B cell (primary cell): ENCODE measurements around the gene TTC13. TPM values are rescaled to one million over a fixed set of nuclear protein-coding genes. Genes with fewer than 3 reads are reported as not detected.
A peak's percentile ranks its signal among the peaks of the same experiment; 100 is the strongest.

Experiments used
- ATAC-seq: fragments of 200-7000 bp; cut with Tn5 transposase; one replicate; pipeline ENCODE4 v1.10.0; 2021; ENCODE audit warnings: low read depth, mild to moderate bottlenecking, moderate number of reproducible peaks, moderate library complexity
- CTCF ChIA-PET: fragments of 350-600 bp; sonication (Branson Sonifier 250); formaldehyde crosslinking; loops from one replicate; lab custom pipeline; 2021; ENCODE audit warnings: antibody characterized with exemption, inconsistent platforms; lab: Charles Lee
- POLR2A ChIA-PET: fragments of 350-600 bp; sonication (Branson Sonifier 250); formaldehyde crosslinking; loops from one replicate; lab custom pipeline; 2021; ENCODE audit warnings: antibody characterized with exemption; lab: Charles Lee
- DNase-seq: peaks from one replicate; pipeline ENCODE4 v3.0.0; 2013
- H2AFZ ChIP-seq: 2 replicates; pipeline ENCODE4 v1.6.1; 2012; ENCODE audit warnings: mild to moderate bottlenecking, low read depth, low read length; ENCODE audit not compliant: insufficient read depth, poor library complexity, severe bottlenecking
- H3K27ac ChIP-seq, 2 donors: 1 replicate in 1 of 2; 2 replicates in 1 of 2; pipeline ENCODE4 v1.5.1; 2012 to 2013; ENCODE audit warnings: low read length in 2 of 2, mild to moderate bottlenecking in 2 of 2, moderate library complexity in 1 of 2
- H3K27me3 ChIP-seq, 4 experiments: fragments of 200-600 bp in 1 of 4; sonication (generic) in 1 of 4; replicated peaks in 1 of 4; 1 replicate in 2 of 4; 2 replicates in 2 of 4; pipeline versions ENCODE4 v1.6.1 to v1.7.0; 2013 to 2016; ENCODE audit warnings: low read length in 3 of 4, mild to moderate bottlenecking in 2 of 4, mixed read lengths in 1 of 4, moderate library complexity in 1 of 4; ENCODE audit not compliant: insufficient read depth in 4 of 4, control insufficient read depth in 3 of 4; ENCODE audit errors: control extremely low read depth in 1 of 4
- H3K36me3 ChIP-seq, 2 experiments: replicated peaks in 1 of 2; 1 replicate in 1 of 2; 2 replicates in 1 of 2; pipeline versions ENCODE4 v1.6.1 to v1.7.1; 2013; ENCODE audit warnings: low read length in 1 of 2; ENCODE audit not compliant: insufficient read depth in 2 of 2, control insufficient read depth in 1 of 2; ENCODE audit errors: control extremely low read depth in 1 of 2, extremely low read depth in 1 of 2
- H3K4me1 ChIP-seq, 2 donors: fragments of 200-600 bp in 1 of 2; sonication (generic) in 1 of 2; 1 replicate in 1 of 2; 2 replicates in 1 of 2; pipeline versions ENCODE4 v1.5.1 to v1.6.1; 2013 to 2017; ENCODE audit warnings: low read length in 2 of 2; ENCODE audit not compliant: control insufficient read depth in 2 of 2, insufficient read depth in 2 of 2
- H3K4me2 ChIP-seq: replicated peaks from 2 replicates; pipeline ENCODE3; 2012; ENCODE audit warnings: mild to moderate bottlenecking, low read depth, low read length; ENCODE audit not compliant: poor library complexity, severe bottlenecking
- H3K4me3 ChIP-seq, 5 experiments: fragments of 200-600 bp in 1 of 5; sonication (generic) in 1 of 5; 1 replicate in 3 of 5; 2 replicates in 2 of 5; pipeline versions ENCODE4 v1.5.1 to v1.7.0; 2011 to 2016; ENCODE audit warnings: low read length in 4 of 5, mild to moderate bottlenecking in 4 of 5, low read depth in 2 of 5, control low read depth in 1 of 5, moderate library complexity in 1 of 5; ENCODE audit not compliant: insufficient read depth in 1 of 5; ENCODE audit errors: control extremely low read depth in 1 of 5, extremely low read depth in 1 of 5
- H3K79me2 ChIP-seq: fragments of 200-600 bp; sonication (generic); one replicate; pipeline ENCODE4 v1.6.0; 2016; ENCODE audit warnings: low read length; ENCODE audit not compliant: control insufficient read depth, insufficient read depth
- H3K9ac ChIP-seq: fragments of 200-600 bp; sonication (generic); 2 replicates; pipeline ENCODE4 v1.6.1; 2017; ENCODE audit warnings: mild to moderate bottlenecking, low read length, moderate library complexity
- H3K9me3 ChIP-seq, 3 donors: one replicate each; pipeline versions ENCODE4 v1.6.1 to v1.7.1; 2013; ENCODE audit warnings: low read length in 2 of 3; ENCODE audit not compliant: control insufficient read depth in 2 of 3, insufficient read depth in 1 of 3; ENCODE audit errors: control extremely low read depth in 1 of 3
- H4K20me1 ChIP-seq: 2 replicates; pipeline ENCODE4 v1.6.0; 2012; ENCODE audit warnings: mild to moderate bottlenecking, low read length; ENCODE audit not compliant: insufficient read depth, control insufficient read depth, poor library complexity, severe bottlenecking
- H3K27ac Mint-ChIP-seq: one replicate; pipeline ENCODE4 v1.8.0; 2021; ENCODE audit warnings: mixed read lengths
- H3K27me3 Mint-ChIP-seq: one replicate; pipeline ENCODE4 v1.8.0; 2021; ENCODE audit warnings: mixed read lengths
- H3K4me1 Mint-ChIP-seq: one replicate; pipeline ENCODE4 v1.8.0; 2021; ENCODE audit warnings: mixed read lengths
- H3K4me3 Mint-ChIP-seq: one replicate; pipeline ENCODE4 v1.8.0; 2021; ENCODE audit warnings: mixed read lengths
- H3K9me3 Mint-ChIP-seq: one replicate; pipeline ENCODE4 v1.8.0; 2022; ENCODE audit warnings: mixed read lengths; ENCODE audit not compliant: insufficient read depth
- CTCF ChIP-seq: fragments of 200-600 bp; IDR thresholded peaks from one replicate; pipeline ENCODE4 v1.8.0; 2022; ENCODE audit warnings: antibody characterized with exemption, mild to moderate bottlenecking
- EZH2 ChIP-seq: IDR thresholded peaks from 2 replicates; pipeline ENCODE4 v1.6.1; 2012; ENCODE audit warnings: borderline replicate concordance, low read depth, mild to moderate bottlenecking, moderate library complexity, low read length; ENCODE audit not compliant: insufficient read depth, poor library complexity, severe bottlenecking
- WGBS: methylation state at CpG from one replicate; pipeline ENCODE4 v1.1.5; 2013; ENCODE audit warnings: missing lambda C conversion rate; ENCODE audit not compliant: insufficient coverage; 5-methylcytosine and 5-hydroxymethylcytosine counted together
- intact Hi-C: fragments of 100-400 bp; cut with micrococcal nuclease; formaldehyde crosslinking; loops from one replicate; pipeline ENCODE4 v1.10.0; 2022
- polyA plus RNA-seq: library from polyadenylated mRNA; depleted of rRNA; stranded (reverse); fragments of >200 nt; gene quantifications from 2 replicates; pipeline ENCODE4 v1.2.3, GENCODE V29; 2012
- total RNA-seq, 2 donors: library from RNA; stranded (reverse); fragments of 120-200 nt in 1 of 2; gene quantifications; 1 replicate in 1 of 2; 2 replicates in 1 of 2; pipeline versions ENCODE4 v1.2.3 to v1.2.4, GENCODE V29; 2013 to 2022

Gene TTC13
- total and polyA plus RNA-seq, 2 donors (not counting 1 experiment from before 2014, with no cell fraction given) = 33.9 to 55.0 TPM

GRCh38 chr1:230958370-230958769 is 20.3 kb downstream of the TTC13 start:
- Histone ChIP-seq H3K4me2 (peak overlapping the region; percentile 34), H3K36me3 (peaks cover 14 to 51% of the 10 kb centered on the region in 2 experiments), H3K9me3 (no peaks in the 10 kb centered on the region), H3K79me2 (peaks cover 63% of the 10 kb centered on the region), H3K4me1 (peaks cover 24 to 27% of the 10 kb centered on the region in 2 donors), H4K20me1 (peaks cover 9% of the 10 kb centered on the region), H3K4me3 (no peak overlapping the region), H3K27me3 (no peaks in the 10 kb centered on the region), H3K27ac (peak overlapping the region; percentile 56 to 67), H3K9ac (peak overlapping the region; percentile 18), H2AFZ (no peak overlapping the region)
- Mint-ChIP-seq H3K4me3 (no peak overlapping the region), H3K9me3 (no peaks in the 10 kb centered on the region), H3K27me3 (no peaks in the 10 kb centered on the region), H3K4me1 (peaks cover 48% of the 10 kb centered on the region), H3K27ac (peak overlapping the region; percentile 72)
- ATAC-seq = peak; percentile 33
- TF ChIP-seq CTCF = no peak
- TF ChIP-seq EZH2 = no peak
- CTCF ChIA-PET = interaction anchor here (0.7 to 1.9 kb wide), 8 partner anchors 9 to 316 kb away, joined by 3 to 12 read pairs (median 4); partner anchors contain the start of genes ARV1 and COG2
- 6% methylated on average over 2 of the region's 4 CpGs for WGBS
- POLR2A ChIA-PET = interaction anchor here (0.9 kb wide), 1 partner anchor 19 kb away, joined by 3 read pairs; no protein-coding TSS in a partner anchor
- peak; percentile 26 for DNase-seq
- intact Hi-C loops = no loop called here

GRCh38 chr1:230957580-230957989 is 21.1 kb downstream of the TTC13 start:
- POLR2A ChIA-PET = no interaction called here
- H3K9me3 ChIP-seq = no peaks in the 10 kb centered on the region
- peak; percentile 65 for ATAC-seq
- no peaks in the 10 kb centered on the region for H3K27me3 ChIP-seq
- peak overlapping the region; percentile 56 to 67 for H3K27ac ChIP-seq
- Mint-ChIP-seq H3K9me3 (no peaks in the 10 kb centered on the region), H3K27me3 (no peaks in the 10 kb centered on the region), H3K4me3 (peak overlapping the region; percentile 88), H3K4me1 (peaks cover 44% of the 10 kb centered on the region), H3K27ac (peak overlapping the region; percentile 92)
- H3K79me2 ChIP-seq = peaks cover 56% of the 10 kb centered on the region
- peaks cover 6% of the 10 kb centered on the region for H4K20me1 ChIP-seq
- DNase-seq = peak; percentile 50
- TF ChIP-seq CTCF = no peak
- TF ChIP-seq EZH2 = no peak
- 0% methylated on average over 1 of the region's 4 CpGs for WGBS
- no peak overlapping the region for H3K4me3 ChIP-seq
- peak overlapping the region; percentile 34 for H3K4me2 ChIP-seq
- H3K36me3 ChIP-seq = peaks cover 14 to 53% of the 10 kb centered on the region in 2 experiments
- intact Hi-C loops = loop anchor here (2.0 kb wide), 1 partner anchor 15 kb away; no protein-coding TSS in a partner anchor
- H2AFZ ChIP-seq = no peak overlapping the region
- peak overlapping the region; percentile 18 for H3K9ac ChIP-seq
- CTCF ChIA-PET = interaction anchor here (0.8 to 1.9 kb wide), 7 partner anchors 9 to 315 kb away, joined by 3 to 12 read pairs (median 4); partner anchors contain the start of genes ARV1 and COG2
- peaks cover 24 to 27% of the 10 kb centered on the region in 2 donors for H3K4me1 ChIP-seq
